Measurements from ENCODE around the gene ST6GALNAC6.

The ST6GALNAC6 gene

GRCh38 chr9:127899128-127899943 lies at the start of gene ST6GALNAC6:
ST6GALNAC6 (minus strand) TSS chr9:127899603; CDS start chr9:127897981, 1,622 bp downstream.
- no peak for DNase-seq (ENCODE audit: low read depth, low spot score)

- no peak for DNase-seq (ENCODE audit: low read depth, low spot score)
Measured at GRCh38 chr9:127947841-127948710, 48.7 kb upstream of the ST6GALNAC6 start.

- no peak for DNase-seq (ENCODE audit: low read depth, low spot score)
Measured at GRCh38 chr9:127946728-127947127, 47.3 kb upstream of the ST6GALNAC6 start.

- DNase-seq (ENCODE audit: low read depth, low spot score) = no peak
Measured at GRCh38 chr9:127945942-127946341, 46.5 kb upstream of the ST6GALNAC6 start.

- DNase-seq (ENCODE audit: low read depth, low spot score) = no peak
Measured at GRCh38 chr9:127945338-127945737, 45.9 kb upstream of the ST6GALNAC6 start.

- DNase-seq (ENCODE audit: low read depth, low spot score) = no peak
Measured at GRCh38 chr9:127944586-127945218, 45.3 kb upstream of the ST6GALNAC6 start.

GRCh38 chr9:127943731-127944144 lies 44.3 kb upstream of the ST6GALNAC6 start:
- no peak for DNase-seq (ENCODE audit: low read depth, low spot score)

GRCh38 chr9:127943011-127943662 lies 43.7 kb upstream of the ST6GALNAC6 start:
- DNase-seq (ENCODE audit: low read depth, low spot score) = no peak

- DNase-seq (ENCODE audit: low read depth, low spot score) = no peak
Measured at GRCh38 chr9:127942216-127943010, 43.0 kb upstream of the ST6GALNAC6 start.

- no peak for DNase-seq (ENCODE audit: low read depth, low spot score)
Measured at GRCh38 chr9:127941961-127942215, 42.5 kb upstream of the ST6GALNAC6 start.

- DNase-seq (ENCODE audit: low read depth, low spot score) = no peak
Measured at GRCh38 chr9:127941062-127941960, 41.9 kb upstream of the ST6GALNAC6 start.

- no peak for DNase-seq (ENCODE audit: low read depth, low spot score)
Measured at GRCh38 chr9:127940593-127940992, 41.2 kb upstream of the ST6GALNAC6 start.

GRCh38 chr9:127938298-127938690 lies 38.9 kb upstream of the ST6GALNAC6 start:
- no peak for DNase-seq (ENCODE audit: low read depth, low spot score)

GRCh38 chr9:127937388-127938297 lies 38.2 kb upstream of the ST6GALNAC6 start, which contains the start of gene DPM2:
DPM2 (minus strand) TSS chr9:127937854; CDS start chr9:127937820, 34 bp downstream.
- DNase-seq (ENCODE audit: low read depth, low spot score) = no peak

- DNase-seq (ENCODE audit: low read depth, low spot score) = no peak
Measured at GRCh38 chr9:127937056-127937387, 37.6 kb upstream of the ST6GALNAC6 start.

- DNase-seq (ENCODE audit: low read depth, low spot score) = no peak
Measured at GRCh38 chr9:127936347-127936852, 37.0 kb upstream of the ST6GALNAC6 start.

- DNase-seq (ENCODE audit: low read depth, low spot score) = no peak
Measured at GRCh38 chr9:127935765-127936221, 36.4 kb upstream of the ST6GALNAC6 start.

- DNase-seq (ENCODE audit: low read depth, low spot score) = no peak
Measured at GRCh38 chr9:127934986-127935385, 35.6 kb upstream of the ST6GALNAC6 start.

GRCh38 chr9:127934248-127934647 lies 34.8 kb upstream of the ST6GALNAC6 start:
- DNase-seq (ENCODE audit: low read depth, low spot score) = no peak
